Stimulated activated CD4-positive, alpha-beta T cell treated with anti-CD3 and anti-CD28 coated beads, Interleukin-2, amount 100 ng/mL, for 24 hours (primary cell): Measurements from ENCODE around the gene LPCAT3.
"Not testable (repeated sequence)": the region's sequence is repeated elsewhere in the genome, so short reads cannot be mapped to it uniquely, and the experiment has no call there.

ENCODE experiments used
- DNase-seq, 2 donors: peaks; one replicate each; pipeline ENCODE4 v3.0.0-alpha.2; 2020

Gene LPCAT3

DNA sequence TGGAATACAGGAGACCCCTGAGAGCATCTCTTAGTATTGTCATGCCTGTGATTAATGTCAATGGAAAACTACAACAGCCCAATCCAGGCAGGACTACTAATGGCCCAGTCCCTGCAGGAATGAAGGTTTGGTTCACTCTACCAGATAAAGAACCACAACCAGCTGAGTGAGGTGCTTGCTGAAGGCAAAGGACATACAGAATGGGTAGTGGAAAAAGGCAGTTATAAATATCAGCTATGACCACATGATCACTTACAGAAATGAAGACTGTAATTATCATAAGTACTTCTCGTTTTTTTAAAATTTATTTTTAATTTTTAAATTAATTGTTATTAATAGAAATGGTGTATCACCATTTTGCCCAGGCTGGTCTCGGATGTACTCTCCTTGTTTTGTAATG is 17.2 kb upstream of the LPCAT3 start:
- no peak for DNase-seq

DNA sequence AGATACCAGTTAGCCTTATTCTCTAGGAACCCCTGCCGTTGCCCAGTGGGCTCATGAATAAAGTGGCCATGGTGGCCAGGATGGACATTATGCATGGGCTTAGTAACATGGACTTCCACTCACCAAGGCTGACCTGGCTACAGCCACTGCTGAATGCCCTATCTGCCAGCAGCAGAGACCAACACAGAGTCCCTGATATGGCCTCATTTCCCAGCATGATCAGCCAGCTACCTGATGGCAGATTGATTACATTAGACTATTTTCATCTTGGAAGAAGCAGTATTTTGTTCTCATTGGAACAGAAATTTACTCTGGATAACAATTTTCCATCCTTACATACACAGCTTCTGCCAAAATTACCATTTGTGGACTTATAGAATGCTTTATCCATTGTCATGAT is 16.2 kb upstream of the LPCAT3 start:
- DNase-seq: no peak

GRCh38 chr12:7032990-7033389 is 14.7 kb upstream of the LPCAT3 start:
- DNase-seq: no peak

DNA sequence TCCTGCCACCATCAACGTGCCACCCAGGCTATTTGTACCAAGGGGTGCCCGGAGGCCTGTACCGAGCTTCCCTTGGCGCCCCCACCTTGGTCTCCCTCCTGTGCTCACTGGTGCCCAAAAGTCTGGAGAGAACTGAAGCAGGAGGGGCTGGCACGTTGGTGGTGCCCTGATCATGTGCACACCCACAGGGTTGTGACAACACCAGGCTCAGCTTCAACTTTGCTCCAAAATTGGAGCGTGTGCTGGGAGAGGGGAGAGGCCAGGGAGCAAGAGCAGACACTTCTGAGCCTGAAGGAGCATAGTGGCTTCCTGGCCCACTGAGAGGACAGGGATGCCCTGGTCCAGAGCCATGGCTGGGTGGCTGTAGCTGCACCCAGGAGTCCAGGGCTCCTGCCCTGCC is 13.0 kb upstream of the LPCAT3 start:
- DNase-seq: no peak

DNA sequence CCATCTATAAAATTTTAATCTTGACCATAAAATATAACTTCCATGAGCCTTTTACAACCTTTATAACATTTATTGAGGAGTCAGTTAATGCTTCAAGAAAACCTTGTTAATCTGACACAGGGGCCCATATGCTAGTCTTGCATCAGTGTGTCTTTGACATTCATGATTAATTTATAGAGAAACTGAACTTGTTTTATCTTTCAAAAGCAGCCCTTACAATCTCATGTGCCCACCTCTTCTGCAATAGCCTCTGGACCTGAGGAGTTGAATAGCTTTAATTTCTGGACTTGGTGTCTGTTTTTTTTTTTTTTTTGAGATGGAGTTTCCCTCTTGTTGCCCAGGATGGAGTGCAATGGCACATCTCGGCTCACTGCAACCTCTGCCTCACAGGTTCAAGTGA is 8.6 kb upstream of the LPCAT3 start:
- no peak for DNase-seq

- DNase-seq: no peak
These were observed 4.8 kb upstream of the LPCAT3 start for GRCh38 chr12:7023114-7023513.

DNA sequence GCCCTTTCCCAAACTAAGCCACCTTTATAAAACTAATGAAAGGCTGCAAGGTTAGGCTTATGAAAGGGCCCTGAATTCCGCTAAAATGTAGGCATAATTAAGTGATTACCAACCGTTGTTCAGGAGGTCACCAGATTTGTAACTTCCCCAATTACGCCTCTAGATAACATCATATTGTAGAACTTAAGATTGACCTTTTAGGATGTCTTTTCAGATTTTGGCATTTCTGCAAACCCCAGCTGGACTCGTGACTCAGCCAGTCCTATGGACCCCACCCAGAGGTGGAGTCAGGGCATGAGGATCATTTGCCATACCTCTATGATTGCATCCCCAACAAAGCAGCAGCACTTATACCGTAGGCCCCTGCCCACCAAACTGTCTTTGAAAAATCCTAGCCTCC is 3.7 kb upstream of the LPCAT3 start:
- DNase-seq: no peak

DNA sequence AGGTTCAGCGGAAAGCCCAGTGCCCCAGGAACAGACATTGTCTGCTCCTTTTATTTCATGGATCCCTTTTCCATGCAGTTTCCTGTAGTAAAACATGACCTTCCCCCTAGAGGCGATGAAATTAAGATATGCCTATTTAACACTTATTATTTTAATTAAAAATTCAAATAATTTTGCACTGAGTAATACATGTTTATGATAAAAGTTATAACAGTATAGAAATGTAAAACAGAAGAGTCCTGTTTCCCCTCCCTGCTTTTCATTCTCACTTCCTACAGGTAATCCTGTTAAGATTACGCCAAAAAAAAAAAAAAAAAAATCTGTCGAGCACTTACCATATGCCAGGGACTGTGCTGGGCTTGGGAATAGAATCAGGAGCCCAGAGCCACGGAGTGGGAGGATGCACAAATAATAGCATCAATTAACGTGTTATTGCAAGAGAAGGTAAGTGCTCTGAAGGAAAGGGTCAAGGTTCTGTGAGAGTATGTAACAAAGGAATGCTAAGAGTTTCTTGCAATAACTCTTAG is 830 bp upstream of the LPCAT3 start:
- no peak for DNase-seq

- DNase-seq: no peak
These were observed 366 bp downstream of the LPCAT3 start for GRCh38 chr12:7017870-7018349.

- DNase-seq: no peak
These were observed 1.2 kb downstream of the LPCAT3 start for GRCh38 chr12:7016958-7017571.

DNA sequence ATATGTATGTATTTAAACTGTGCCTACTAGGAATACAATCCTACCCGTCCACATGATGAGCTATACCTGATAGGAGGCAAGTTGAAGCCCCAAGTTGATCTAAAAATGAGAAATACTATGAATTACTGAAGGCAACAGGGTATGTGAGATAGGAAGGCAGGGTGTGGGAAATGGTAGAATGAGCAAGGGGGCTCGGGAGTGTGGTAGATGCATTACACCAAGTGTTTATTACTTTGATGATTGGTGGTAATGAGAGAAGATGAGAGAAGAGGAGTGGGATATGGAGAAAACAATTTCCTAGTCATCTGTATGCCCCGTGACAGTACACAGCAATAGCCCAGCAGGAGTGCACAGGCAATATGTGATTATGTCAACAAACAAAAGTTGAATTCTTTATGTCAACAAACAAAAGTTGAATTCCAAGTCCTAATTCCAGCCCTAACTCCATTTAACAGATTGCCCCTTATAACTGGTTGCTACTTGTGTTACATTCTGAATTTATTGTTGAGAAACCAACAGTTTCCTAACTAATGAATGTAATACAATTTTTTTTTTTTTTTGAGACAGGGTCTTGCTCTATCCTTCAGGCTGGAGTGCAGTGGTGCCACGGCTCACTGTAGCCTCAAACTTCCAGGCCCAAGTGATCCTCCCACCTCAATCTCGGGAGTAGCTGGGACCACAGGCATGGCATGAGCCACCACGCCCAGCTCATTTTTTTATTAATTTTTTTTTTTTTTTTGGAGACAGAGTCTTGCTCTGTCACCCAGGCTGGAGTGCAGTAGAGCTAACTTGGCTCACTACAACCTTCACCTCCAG is 2.5 kb downstream of the LPCAT3 start:
- no peak for DNase-seq

GRCh38 chr12:7013101-7013500 is 5.2 kb downstream of the LPCAT3 start:
- no peak for DNase-seq

DNA sequence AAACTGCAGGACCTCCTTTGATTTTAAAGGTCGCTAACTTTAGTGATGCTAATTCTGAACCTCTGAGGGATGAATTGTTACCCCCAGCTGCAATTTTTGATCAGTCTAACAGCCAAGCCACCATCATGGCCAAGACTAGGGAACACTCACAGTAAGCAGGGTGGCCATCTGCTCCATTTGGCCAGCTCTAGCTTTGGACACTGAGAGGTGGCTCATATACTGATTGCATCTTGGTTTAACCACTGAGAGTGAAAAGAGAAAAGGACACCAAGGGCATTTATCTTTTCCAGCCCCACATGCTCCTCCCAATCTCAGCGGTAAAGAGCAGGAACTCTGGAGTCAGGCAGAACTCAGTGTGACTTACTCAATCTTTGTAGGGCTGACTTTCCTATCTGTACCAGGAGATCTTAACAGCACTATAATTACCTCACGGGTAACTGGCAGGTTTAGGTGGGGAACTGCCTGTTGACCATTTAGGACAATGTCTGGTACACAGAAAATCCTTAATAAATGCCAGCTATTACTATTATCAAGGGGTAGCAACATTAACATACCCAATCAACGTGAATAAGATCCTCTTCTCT is 6.2 kb downstream of the LPCAT3 start:
- DNase-seq: no peak

DNA sequence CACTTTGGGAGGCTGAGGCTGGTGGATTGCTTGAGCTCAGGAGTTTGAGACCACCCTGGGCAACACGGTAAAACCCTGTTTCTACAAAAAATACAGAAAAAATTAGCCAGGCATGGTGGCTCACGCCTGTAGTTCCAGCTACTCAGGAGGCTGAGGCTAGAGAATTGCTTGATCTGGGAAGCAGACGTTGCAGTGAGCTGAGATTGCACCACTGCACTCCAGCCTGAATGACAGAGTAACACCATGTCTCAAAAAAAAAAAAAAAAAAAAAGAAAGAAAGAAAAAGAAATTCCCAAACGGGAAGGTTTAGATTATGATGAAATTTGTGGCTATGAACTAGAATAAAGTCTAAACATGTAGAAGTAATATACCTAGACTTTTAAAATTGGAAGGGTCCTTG is 6.9 kb downstream of the LPCAT3 start:
- DNase-seq: not testable (repeated sequence)

- no peak for DNase-seq
These were observed 8.8 kb downstream of the LPCAT3 start for GRCh38 chr12:7009512-7009911.

DNA sequence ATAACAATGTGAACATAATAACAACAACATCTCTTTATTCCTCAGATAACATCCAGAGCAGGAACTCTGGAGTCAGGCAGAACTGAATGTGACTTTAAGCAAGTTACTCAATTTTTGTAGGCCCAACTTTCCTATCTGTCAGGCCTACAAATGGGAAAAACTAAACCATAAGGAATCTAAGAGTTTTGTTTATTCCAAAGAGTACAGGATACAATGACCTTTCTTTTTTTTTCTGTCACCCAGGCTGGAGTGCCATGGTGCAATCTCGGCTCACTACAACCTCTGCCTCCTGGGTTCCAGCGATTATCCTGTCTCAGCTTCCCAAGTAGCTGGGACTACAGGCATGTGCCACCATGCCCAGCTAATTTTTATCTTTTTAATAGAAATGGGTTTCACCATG is 9.4 kb downstream of the LPCAT3 start:
- no peak for DNase-seq

DNA sequence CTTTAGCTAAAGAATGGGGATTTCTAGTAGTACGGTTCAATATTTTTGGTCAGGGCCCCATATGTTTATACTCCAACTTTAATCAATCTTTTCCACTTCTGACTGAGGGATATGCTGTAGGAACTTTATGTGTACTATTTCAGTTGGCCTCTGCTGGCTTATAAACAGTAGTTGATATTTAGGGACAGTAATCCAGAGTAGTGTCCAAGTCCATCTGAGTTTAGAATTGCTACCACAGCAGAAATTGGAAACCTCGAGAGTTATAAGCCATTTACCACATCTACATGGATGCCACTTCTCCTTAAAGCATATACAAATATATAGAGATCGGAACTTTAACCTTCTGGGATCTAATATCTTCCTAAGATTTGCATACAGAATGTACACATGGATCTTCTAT is 11.6 kb downstream of the LPCAT3 start:
- no peak for DNase-seq

DNA sequence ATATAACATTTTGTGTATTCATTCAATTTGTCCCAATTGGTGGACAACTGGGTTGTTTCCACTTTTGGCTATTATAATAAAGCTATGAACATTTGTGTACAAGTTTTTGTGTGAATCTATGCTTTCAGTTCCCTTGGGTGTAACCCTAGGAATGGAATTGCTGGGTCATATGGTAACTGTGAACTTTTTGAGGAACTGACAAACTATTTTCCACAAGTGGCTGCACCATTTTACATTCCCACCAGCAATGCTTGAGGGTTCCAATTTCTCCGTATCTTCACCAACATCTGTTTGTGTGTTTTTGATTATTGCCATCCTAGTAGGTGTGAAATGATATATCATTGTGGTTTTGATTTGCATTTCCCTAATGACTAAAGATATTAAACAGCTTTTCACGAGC is 13.0 kb downstream of the LPCAT3 start:
- DNase-seq: no peak

DNA sequence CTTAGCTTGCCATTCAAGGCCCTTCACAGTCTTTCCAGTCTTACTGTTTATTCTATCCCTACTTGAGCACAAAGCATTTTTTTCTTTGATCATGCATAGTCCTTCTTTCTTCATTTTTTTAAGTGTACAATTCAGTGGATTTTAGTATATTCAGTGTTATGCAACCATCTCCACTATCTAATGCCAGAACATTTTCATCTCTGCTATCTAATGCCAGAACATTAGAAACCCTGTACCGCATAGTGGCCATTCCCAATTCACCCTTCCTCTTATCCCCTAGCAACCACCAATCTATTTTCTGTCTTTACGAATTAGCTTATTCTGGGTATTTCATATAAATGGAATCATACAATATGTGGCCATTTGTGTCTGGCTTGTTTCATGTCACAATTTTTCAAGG is 13.4 kb downstream of the LPCAT3 start:
- DNase-seq: no peak

DNA sequence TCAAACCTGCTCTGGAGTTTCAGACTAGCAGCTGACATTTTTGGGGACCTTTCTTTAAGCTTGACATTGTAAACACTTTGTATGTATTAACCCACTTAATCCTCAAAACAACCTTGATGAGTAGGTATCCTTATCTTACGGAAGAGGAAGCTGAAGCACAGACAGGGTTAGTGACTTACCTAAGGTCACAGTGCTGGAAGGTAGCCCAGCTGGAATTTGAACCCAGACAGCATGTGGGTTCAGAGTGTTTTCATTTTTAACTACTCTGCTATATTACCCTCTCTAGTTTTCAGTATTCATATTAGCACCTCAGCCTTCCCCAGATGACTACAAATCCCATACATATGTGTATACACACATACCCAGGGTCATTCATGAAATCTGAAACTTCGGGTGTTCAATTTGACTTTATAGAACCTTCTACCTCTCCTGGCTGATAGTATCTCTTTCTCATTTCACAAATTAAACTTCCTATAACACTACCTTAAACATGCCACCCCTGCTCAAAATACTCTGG is 13.9 kb downstream of the LPCAT3 start:
- no peak for DNase-seq

DNA sequence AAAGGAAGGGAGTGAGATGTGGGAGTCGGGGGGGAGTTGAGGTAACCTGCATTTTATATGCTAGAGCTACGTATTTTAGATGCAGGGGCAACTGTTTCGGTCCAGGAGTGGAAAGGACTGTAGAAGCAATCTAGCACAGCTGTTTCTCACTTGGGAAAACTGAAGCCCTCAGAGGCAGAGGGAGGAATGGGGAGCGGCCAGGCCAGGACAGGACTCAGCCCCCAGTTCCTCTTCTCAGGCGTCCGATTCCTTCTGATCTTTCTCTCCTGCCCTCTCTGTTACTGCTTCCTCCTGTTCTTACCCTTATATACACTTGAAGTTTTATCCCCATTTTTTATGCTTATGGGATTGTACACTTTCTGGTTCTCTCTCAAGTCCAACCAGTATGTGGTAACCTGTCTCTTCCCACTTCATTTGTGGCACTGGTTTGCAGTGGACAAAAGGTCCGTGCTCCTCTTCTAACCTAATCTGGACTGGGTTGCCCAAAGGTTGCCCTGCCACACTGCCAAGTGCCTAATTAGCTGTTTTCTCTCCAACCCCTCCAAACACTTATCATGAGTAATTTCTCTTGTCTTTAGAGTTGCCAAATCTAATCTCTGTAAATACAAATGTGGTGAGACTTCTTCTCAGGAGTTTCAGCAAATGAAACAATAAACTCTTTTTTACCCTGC is 16.2 kb downstream of the LPCAT3 start:
- no peak for DNase-seq

DNA sequence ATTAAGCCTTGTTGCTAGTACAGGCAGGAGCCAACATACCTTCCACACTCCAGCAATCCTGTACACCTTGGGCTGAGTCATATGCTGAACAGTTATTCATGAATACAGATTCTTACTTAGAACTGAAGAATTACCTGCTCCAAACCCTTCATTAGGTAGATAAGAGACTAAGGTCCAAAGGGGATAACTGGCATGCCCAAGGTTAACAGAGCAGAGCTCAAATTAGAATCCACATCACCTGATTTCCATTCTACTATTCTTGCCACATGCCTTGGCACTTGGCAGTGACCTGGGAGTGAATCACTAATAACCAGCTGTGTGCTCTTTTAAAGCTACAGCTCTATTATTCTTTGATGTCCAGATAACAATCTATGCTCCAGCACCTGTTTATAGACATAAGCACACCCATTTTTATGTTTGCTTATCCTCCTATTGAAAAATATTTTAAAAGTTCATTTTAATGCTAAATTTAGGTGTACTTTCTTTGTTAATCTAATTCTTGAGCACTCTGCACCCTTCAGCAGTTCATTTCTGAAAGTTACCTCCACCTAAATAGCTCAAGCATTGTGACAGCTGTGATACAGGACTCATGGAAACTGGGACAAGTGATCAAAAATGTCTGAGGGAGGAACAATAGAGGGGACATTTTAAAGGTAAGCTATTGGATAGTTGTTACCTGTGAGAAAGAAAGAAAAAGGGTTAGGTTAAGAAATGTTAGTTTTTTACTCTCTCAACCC is 19.4 kb downstream of the LPCAT3 start:
- DNase-seq: no peak

- no peak for DNase-seq
These were observed 22.2 kb downstream of the LPCAT3 start for GRCh38 chr12:6996040-6996441.
